Smooth muscle cell (in vitro differentiated cells): Measurements from ENCODE around the gene CALU. TPM values are rescaled to one million over a fixed set of nuclear protein-coding genes. Genes with fewer than 3 reads are reported as not detected.

Experiments used
- DNase-seq: peaks from one replicate; lab custom pipeline; 2025; ENCODE audit not compliant: unreplicated experiment; lab: John Stamatoyannopoulos, UW
- H2AFZ ChIP-seq: fragments of 200-600 bp; sonication (generic); 2 replicates; pipeline ENCODE4 v1.6.0; 2016; ENCODE audit warnings: antibody characterized with exemption, low read depth, mild to moderate bottlenecking
- H3F3A ChIP-seq: fragments of 200-600 bp; sonication (generic); 2 replicates; pipeline ENCODE4 v1.6.0; 2017; ENCODE audit warnings: antibody characterized with exemption, low read depth
- H3K27ac ChIP-seq: fragments of 200-600 bp; sonication (generic); 2 replicates; pipeline ENCODE4 v1.5.1; 2016; ENCODE audit warnings: low read depth, mild to moderate bottlenecking
- H3K27me3 ChIP-seq: fragments of 200-600 bp; sonication (generic); 2 replicates; pipeline ENCODE4 v1.6.1; 2016; ENCODE audit warnings: low read depth, mild to moderate bottlenecking
- H3K36me3 ChIP-seq: fragments of 200-600 bp; sonication (generic); 2 replicates; pipeline ENCODE4 v1.5.1; 2016; ENCODE audit warnings: low read depth
- H3K4me1 ChIP-seq: fragments of 200-600 bp; sonication (generic); 2 replicates; pipeline ENCODE4 v1.5.1; 2016; ENCODE audit warnings: low read depth
- H3K4me2 ChIP-seq: fragments of 200-600 bp; sonication (generic); 2 replicates; pipeline ENCODE4 v1.6.0; 2016; ENCODE audit warnings: mild to moderate bottlenecking
- H3K4me3 ChIP-seq: fragments of 200-600 bp; sonication (generic); 2 replicates; pipeline ENCODE4 v1.5.1; 2016; ENCODE audit warnings: mild to moderate bottlenecking
- H3K79me2 ChIP-seq: fragments of 200-600 bp; sonication (generic); 2 replicates; pipeline ENCODE4 v1.6.0; 2016; ENCODE audit warnings: low read depth, mild to moderate bottlenecking
- H3K9ac ChIP-seq: fragments of 200-600 bp; sonication (generic); 2 replicates; pipeline ENCODE4 v1.6.0; 2016; ENCODE audit warnings: low read depth
- H3K9me3 ChIP-seq: fragments of 200-600 bp; sonication (generic); replicated peaks from 2 replicates; pipeline ENCODE4 v1.5.1; 2016; ENCODE audit warnings: low read depth
- H4K20me1 ChIP-seq: fragments of 200-600 bp; sonication (generic); 2 replicates; pipeline ENCODE4 v1.6.0; 2016; ENCODE audit warnings: low read depth
- WGBS: methylation state at CpG from one replicate; pipeline ENCODE4 v1.1.7; 2016; ENCODE audit warnings: low lambda C conversion rate; 5-methylcytosine and 5-hydroxymethylcytosine counted together
- polyA plus RNA-seq: library from polyadenylated mRNA; unstranded; fragments of >200 nt; fragmentation: Nextera tagmentation; extraction: Ambion mirVana; gene quantifications from 2 replicates; pipeline ENCODE4 v1.2.1, GENCODE V29; 2016
- total RNA-seq: library from RNA; depleted of rRNA; stranded (reverse); fragments of >200 nt; gene quantifications from 2 replicates; pipeline ENCODE4 v1.2.3, GENCODE V29; 2014
- TF ChIP-seq, protein P1 (sequence below): fragments of 200-600 bp; sonication (generic); IDR thresholded peaks from 2 replicates; pipeline ENCODE4 v1.5.1; 2017; ENCODE audit warnings: borderline replicate concordance, mild to moderate bottlenecking, antibody characterized with exemption; ENCODE audit not compliant: insufficient read depth, poor library complexity, severe bottlenecking

Gene CALU
- total and polyA plus RNA-seq, 2 experiments from 2014 or later: 679 to 783 TPM

DNA sequence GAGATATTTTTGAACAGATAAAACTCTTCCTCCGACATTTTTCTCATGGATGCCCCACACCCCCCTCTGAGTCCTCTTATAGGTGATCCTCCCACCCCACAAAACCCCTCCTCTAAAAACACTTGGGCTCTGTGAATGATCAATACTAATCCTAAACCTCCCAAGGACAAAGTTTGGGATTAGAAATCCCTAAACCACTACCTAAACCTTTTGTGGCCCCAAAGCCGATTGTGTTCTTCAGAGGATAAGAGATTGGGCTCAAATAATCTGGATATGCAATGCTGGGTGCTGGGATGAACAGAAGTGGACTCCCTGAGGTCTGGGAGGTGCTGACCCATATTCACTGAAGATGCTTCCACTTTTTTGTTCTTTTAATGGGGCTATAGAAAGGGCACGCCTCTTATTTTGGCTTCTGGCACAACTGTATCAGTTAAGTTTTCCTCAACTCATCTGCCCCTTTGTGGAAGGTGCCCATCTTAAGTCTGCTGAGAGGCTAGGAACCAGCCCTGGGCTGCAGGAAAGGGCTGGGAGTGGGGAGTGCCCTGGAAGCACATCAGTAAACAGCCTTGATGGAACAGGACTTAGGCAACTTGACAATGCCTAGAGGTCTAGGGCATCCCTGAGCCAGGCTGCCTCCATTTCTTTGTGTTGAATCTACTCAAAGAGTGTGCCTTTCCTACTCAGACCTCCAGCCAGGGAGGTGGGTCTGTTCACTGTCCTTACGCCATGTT, 36.8 kb downstream of the CALU start, which contains the start of gene OPN1SW:
TSS of gene OPN1SW (minus strand) at position 51 of the 731 bp plus-strand sequence. CDS start at position 38, 13 bp downstream.
- WGBS: 98% methylated on average over 4 of the region's 4 CpGs
- H3K4me3 ChIP-seq: no peak within 1 kb of the TSS
- no peak for DNase-seq

DNA sequence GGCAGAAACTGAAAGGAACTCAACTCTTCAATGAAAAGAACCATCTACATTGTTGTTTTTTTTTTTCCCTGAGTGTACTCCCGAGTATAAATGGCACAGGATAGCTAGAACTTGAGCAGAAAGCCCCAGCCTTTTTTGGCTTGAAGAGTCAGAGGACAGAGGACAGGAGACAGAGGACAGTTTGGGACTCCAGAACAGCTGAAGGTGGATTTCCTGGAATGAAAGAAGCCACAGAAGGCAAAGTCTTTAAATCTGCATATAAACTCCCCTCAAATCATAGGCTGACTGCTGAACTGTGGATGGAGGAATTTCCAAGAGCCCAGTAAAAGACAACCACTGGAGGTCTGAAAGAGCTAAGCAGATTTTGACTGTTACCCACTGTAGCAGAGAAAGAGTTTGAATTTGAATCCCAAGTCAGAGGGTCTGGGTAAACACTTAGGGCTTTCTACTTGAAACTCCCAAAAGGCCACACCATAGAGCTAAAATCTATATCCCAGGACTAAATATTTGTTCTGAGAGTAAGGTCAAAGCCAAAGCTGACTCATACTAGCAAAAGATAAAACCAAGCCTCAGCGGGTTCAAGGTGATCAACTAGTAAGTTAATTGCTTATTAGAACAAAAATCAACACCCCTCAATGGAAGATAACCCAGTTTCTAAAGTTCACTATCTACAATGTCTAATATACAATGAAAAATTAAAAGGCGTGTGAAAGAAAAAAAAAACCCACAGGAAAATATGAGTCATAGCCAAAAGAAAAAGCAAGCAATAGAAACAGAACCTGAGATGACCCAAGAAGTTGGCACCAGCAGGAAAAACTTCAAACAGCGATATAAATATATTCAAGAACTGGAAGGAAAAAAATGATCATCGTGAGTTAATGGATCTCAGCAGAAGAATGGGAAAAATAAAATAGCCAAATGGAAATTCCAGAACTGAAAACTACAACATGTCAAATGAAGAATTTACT, 38.3 kb downstream of the CALU start:
- Histone ChIP-seq H2AFZ (no peak overlapping the region), H3F3A (peaks cover 21% of the 10 kb centered on the region), H3K27me3 (no peaks in the 10 kb centered on the region), H3K9me3 (peaks cover 6% of the 10 kb centered on the region), H3K27ac (no peak overlapping the region), H3K4me1 (no peaks in the 10 kb centered on the region), H3K79me2 (no peaks in the 10 kb centered on the region), H3K4me3 (no peak overlapping the region), H3K36me3 (peaks cover 3% of the 10 kb centered on the region), H3K9ac (no peak overlapping the region), H3K4me2 (no peak overlapping the region), H4K20me1 (peaks cover 18% of the 10 kb centered on the region)
- TF ChIP-seq, protein P1, sequence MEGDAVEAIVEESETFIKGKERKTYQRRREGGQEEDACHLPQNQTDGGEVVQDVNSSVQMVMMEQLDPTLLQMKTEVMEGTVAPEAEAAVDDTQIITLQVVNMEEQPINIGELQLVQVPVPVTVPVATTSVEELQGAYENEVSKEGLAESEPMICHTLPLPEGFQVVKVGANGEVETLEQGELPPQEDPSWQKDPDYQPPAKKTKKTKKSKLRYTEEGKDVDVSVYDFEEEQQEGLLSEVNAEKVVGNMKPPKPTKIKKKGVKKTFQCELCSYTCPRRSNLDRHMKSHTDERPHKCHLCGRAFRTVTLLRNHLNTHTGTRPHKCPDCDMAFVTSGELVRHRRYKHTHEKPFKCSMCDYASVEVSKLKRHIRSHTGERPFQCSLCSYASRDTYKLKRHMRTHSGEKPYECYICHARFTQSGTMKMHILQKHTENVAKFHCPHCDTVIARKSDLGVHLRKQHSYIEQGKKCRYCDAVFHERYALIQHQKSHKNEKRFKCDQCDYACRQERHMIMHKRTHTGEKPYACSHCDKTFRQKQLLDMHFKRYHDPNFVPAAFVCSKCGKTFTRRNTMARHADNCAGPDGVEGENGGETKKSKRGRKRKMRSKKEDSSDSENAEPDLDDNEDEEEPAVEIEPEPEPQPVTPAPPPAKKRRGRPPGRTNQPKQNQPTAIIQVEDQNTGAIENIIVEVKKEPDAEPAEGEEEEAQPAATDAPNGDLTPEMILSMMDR: no peak
- DNase-seq: no peak
- WGBS: 92% methylated on average over 5 of the region's 5 CpGs

More for the DNA sequence above, 36.8 kb downstream of the CALU start, which contains the start of gene OPN1SW:
- H3F3A ChIP-seq: peaks cover 36% of the 10 kb centered on the region
- peaks cover 32% of the 10 kb centered on the region for H4K20me1 ChIP-seq
- H3K9me3 ChIP-seq: peaks cover 6% of the 10 kb centered on the region
- no peak within 1 kb of the TSS for H3K4me2 ChIP-seq
- no peak within 1 kb of the TSS for H3K9ac ChIP-seq
- no peaks in the 10 kb centered on the region for H3K79me2 ChIP-seq
- no peaks in the 10 kb centered on the region for H3K27me3 ChIP-seq
- no peaks in the 10 kb centered on the region for H3K4me1 ChIP-seq
- H3K36me3 ChIP-seq: peaks cover 15% of the 10 kb centered on the region
- TF ChIP-seq, protein P1: no peak
- no peak within 1 kb of the TSS for H2AFZ ChIP-seq
- no peak within 1 kb of the TSS for H3K27ac ChIP-seq

DNA sequence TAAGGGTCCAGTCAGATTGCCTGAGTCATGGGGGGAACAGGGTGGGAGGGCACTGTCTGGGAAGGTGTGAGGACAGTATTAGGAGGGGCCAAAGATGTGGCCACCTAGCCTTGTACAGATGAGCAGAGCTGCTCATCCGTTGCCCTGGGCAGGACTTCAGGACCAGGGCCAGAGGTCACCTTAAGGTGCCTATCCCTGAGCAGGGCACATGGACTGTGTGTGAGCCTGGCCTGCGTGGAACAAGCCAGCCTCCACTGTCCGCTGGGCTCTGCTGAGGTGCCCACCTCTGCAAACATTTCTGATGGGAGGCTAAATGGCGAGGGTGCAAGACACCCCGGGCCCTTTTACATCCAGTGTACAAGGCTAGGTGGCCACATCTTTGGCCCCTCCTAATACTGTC, 39.8 kb downstream of the CALU start:
- H3K27ac ChIP-seq: no peak overlapping the region
- H3K27me3 ChIP-seq: no peaks in the 10 kb centered on the region

More for the DNA sequence above, 39.8 kb downstream of the CALU start:
- H3K36me3 ChIP-seq: no peaks in the 10 kb centered on the region
- DNase-seq: no peak
- no peak overlapping the region for H3K4me3 ChIP-seq
- H3K9me3 ChIP-seq: peaks cover 6% of the 10 kb centered on the region
- H3K4me2 ChIP-seq: no peak overlapping the region
- no peaks in the 10 kb centered on the region for H3K79me2 ChIP-seq
- TF ChIP-seq, protein P1: no peak
- peaks cover 18% of the 10 kb centered on the region for H3F3A ChIP-seq
- H3K9ac ChIP-seq: no peak overlapping the region
- H2AFZ ChIP-seq: no peak overlapping the region
- 100% methylated on average over 5 of the region's 5 CpGs for WGBS
- no peaks in the 10 kb centered on the region for H3K4me1 ChIP-seq
- peaks cover 6% of the 10 kb centered on the region for H4K20me1 ChIP-seq
